NCI-H2081 (cell line): ENCODE measurements around the gene KCNH6.
A peak's percentile ranks its signal among the peaks of the same experiment; 100 is the strongest.

Experiments used
- DNase-seq, 2 experiments: peaks; one replicate each; lab custom pipeline; 2025; lab: John Stamatoyannopoulos, UW

The KCNH6 gene

GRCh38 chr17:63523253-63523855 is at the start of gene KCNH6:
Gene KCNH6, plus strand, starts transcription at chr17:63523358. Its CDS starts 56 bp downstream, at chr17:63523414.
- peak in 1 of 2 experiments; percentile 41 for DNase-seq

GRCh38 chr17:63474174-63474573 is 49.0 kb upstream of the KCNH6 start:
- DNase-seq, result peak in 1 of 2 experiments; percentile 17

- DNase-seq, result no peak
Observed at GRCh38 chr17:63474586-63475460, 48.3 kb upstream of the KCNH6 start.

GRCh38 chr17:63475491-63476412 is 47.4 kb upstream of the KCNH6 start:
- DNase-seq, result no peak

- peak; percentile 32 to 53 for DNase-seq
Observed at GRCh38 chr17:63476459-63476853, 46.7 kb upstream of the KCNH6 start.

- DNase-seq, result peak; percentile 78 to 87
Observed at GRCh38 chr17:63476854-63477479, 46.2 kb upstream of the KCNH6 start, which contains the start of gene ACE. Gene ACE, plus strand, starts transcription at chr17:63477061. Its CDS starts 34 bp downstream, at chr17:63477095.

GRCh38 chr17:63477480-63478440 is 45.4 kb upstream of the KCNH6 start:
- DNase-seq, result peak; percentile 47 to 60

GRCh38 chr17:63478814-63479494 is 44.2 kb upstream of the KCNH6 start:
- DNase-seq, result peak; percentile 53 to 65

GRCh38 chr17:63479495-63480184 is 43.5 kb upstream of the KCNH6 start:
- DNase-seq, result peak in 1 of 2 experiments; percentile 18

- no peak for DNase-seq
Observed at GRCh38 chr17:63480192-63480784, 42.9 kb upstream of the KCNH6 start.

GRCh38 chr17:63480826-63481487 is 42.2 kb upstream of the KCNH6 start:
- peak; percentile 84 to 93 for DNase-seq

GRCh38 chr17:63481488-63481870 is 41.7 kb upstream of the KCNH6 start:
- DNase-seq, result no peak

GRCh38 chr17:63482509-63482908 is 40.6 kb upstream of the KCNH6 start:
- no peak for DNase-seq

- DNase-seq, result no peak
Observed at GRCh38 chr17:63483038-63483437, 40.1 kb upstream of the KCNH6 start.

- DNase-seq, result no peak
Observed at GRCh38 chr17:63483655-63484575, 39.2 kb upstream of the KCNH6 start.

GRCh38 chr17:63486317-63487013 is 36.7 kb upstream of the KCNH6 start:
- no peak for DNase-seq

- DNase-seq, result no peak
Observed at GRCh38 chr17:63487014-63487339, 36.2 kb upstream of the KCNH6 start.
